B cell (primary cell): Measurements from ENCODE around the gene NR6A1.

Experiments used
- EZH2 ChIP-seq: IDR thresholded peaks from 2 replicates; pipeline ENCODE4 v1.6.1; 2012; ENCODE audit warnings: borderline replicate concordance, low read depth, mild to moderate bottlenecking, moderate library complexity, low read length; ENCODE audit not compliant: insufficient read depth, poor library complexity, severe bottlenecking
- TF ChIP-seq, protein P1 (sequence below): fragments of 200-600 bp; IDR thresholded peaks from one replicate; pipeline ENCODE4 v1.8.0; 2022; ENCODE audit warnings: antibody characterized with exemption, mild to moderate bottlenecking

DNA sequence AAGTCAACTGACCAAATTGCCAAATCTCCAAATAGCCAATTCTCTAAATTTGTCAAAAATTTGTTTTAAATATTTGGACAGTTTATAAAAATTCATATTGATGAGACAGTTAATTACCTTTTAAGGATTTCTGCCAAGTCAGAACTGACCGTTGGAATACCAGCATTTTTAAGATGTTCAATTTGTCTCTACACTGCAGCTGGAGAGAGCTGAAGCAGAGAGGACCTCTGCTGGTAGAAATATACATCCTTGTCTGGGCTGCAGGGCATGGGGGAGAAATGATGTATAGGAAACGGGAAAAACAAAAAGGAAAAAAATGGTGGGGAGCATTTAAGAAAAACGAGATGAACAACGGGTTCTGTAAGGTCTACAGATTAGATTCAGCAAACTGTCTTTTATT lies 16.8 kb downstream of the NR6A1 start:
- TF ChIP-seq, protein P1, sequence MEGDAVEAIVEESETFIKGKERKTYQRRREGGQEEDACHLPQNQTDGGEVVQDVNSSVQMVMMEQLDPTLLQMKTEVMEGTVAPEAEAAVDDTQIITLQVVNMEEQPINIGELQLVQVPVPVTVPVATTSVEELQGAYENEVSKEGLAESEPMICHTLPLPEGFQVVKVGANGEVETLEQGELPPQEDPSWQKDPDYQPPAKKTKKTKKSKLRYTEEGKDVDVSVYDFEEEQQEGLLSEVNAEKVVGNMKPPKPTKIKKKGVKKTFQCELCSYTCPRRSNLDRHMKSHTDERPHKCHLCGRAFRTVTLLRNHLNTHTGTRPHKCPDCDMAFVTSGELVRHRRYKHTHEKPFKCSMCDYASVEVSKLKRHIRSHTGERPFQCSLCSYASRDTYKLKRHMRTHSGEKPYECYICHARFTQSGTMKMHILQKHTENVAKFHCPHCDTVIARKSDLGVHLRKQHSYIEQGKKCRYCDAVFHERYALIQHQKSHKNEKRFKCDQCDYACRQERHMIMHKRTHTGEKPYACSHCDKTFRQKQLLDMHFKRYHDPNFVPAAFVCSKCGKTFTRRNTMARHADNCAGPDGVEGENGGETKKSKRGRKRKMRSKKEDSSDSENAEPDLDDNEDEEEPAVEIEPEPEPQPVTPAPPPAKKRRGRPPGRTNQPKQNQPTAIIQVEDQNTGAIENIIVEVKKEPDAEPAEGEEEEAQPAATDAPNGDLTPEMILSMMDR: no peak
- TF ChIP-seq EZH2: no peak
